OCI-M1 (cell line): ENCODE measurements around the gene CASZ1.

ENCODE experiments used
- DNase-seq: peaks from one replicate; lab custom pipeline; 2025; lab: John Stamatoyannopoulos, UW

The CASZ1 gene

GRCh38 chr1:10686404-10687040, 109.9 kb downstream of the CASZ1 start:
- no peak for DNase-seq

- no peak for DNase-seq
Measured at GRCh38 chr1:10685808-10686403, 110.5 kb downstream of the CASZ1 start.

- DNase-seq: no peak
Measured at GRCh38 chr1:10685196-10685807, 111.1 kb downstream of the CASZ1 start.

GRCh38 chr1:10684221-10684620, 112.2 kb downstream of the CASZ1 start:
- DNase-seq: no peak

GRCh38 chr1:10682449-10683309, 113.8 kb downstream of the CASZ1 start:
- no peak for DNase-seq

- DNase-seq: no peak
Measured at GRCh38 chr1:10682108-10682445, 114.4 kb downstream of the CASZ1 start.

- DNase-seq: no peak
Measured at GRCh38 chr1:10681296-10682107, 114.9 kb downstream of the CASZ1 start.

GRCh38 chr1:10680487-10680886, 116.0 kb downstream of the CASZ1 start:
- DNase-seq: no peak

GRCh38 chr1:10679496-10680220, 116.8 kb downstream of the CASZ1 start:
- peak; percentile 78 for DNase-seq

GRCh38 chr1:10678852-10679251, 117.6 kb downstream of the CASZ1 start:
- DNase-seq: no peak

GRCh38 chr1:10678402-10678801, 118.0 kb downstream of the CASZ1 start:
- DNase-seq: no peak

GRCh38 chr1:10677491-10678391, 118.7 kb downstream of the CASZ1 start:
- no peak for DNase-seq

GRCh38 chr1:10676963-10677362, 119.5 kb downstream of the CASZ1 start:
- no peak for DNase-seq

- DNase-seq: no peak
Measured at GRCh38 chr1:10675813-10676212, 120.6 kb downstream of the CASZ1 start.

GRCh38 chr1:10674700-10675609, 121.5 kb downstream of the CASZ1 start:
- DNase-seq: no peak

GRCh38 chr1:10674222-10674621, 122.2 kb downstream of the CASZ1 start:
- no peak for DNase-seq

GRCh38 chr1:10673109-10673711, 123.2 kb downstream of the CASZ1 start:
- no peak for DNase-seq

- DNase-seq: no peak
Measured at GRCh38 chr1:10672343-10673050, 123.9 kb downstream of the CASZ1 start.
